BLaER1 (cell line): ENCODE results near the gene CARD9.
"Not testable (repeated sequence)": the region's sequence is repeated elsewhere in the genome, so short reads cannot be mapped to it uniquely, and the experiment has no call there.

ENCODE experiments used
- H3K27ac ChIP-seq: shearing (Covaris generic); formaldehyde crosslinking; 2 replicates; pipeline ENCODE4 v1.8.1; 2022
- H3K27me3 ChIP-seq: shearing (Covaris generic); formaldehyde crosslinking; 2 replicates; pipeline ENCODE4 v1.8.1; 2022
- H3K36me3 ChIP-seq: shearing (Covaris generic); formaldehyde crosslinking; 2 replicates; pipeline ENCODE4 v1.8.1; 2022
- H3K4me1 ChIP-seq: shearing (Covaris generic); formaldehyde crosslinking; 2 replicates; pipeline ENCODE4 v1.8.1; 2022
- H3K4me2 ChIP-seq: shearing (Covaris generic); formaldehyde crosslinking; 2 replicates; pipeline ENCODE4 v1.8.1; 2022
- H3K4me3 ChIP-seq: shearing (Covaris generic); formaldehyde crosslinking; 2 replicates; pipeline ENCODE4 v1.8.1; 2022
- H3K9ac ChIP-seq: shearing (Covaris generic); formaldehyde crosslinking; 2 replicates; pipeline ENCODE4 v1.8.1; 2022
- H3K9me3 ChIP-seq: shearing (Covaris generic); formaldehyde crosslinking; 2 replicates; pipeline ENCODE4 v1.8.1; 2022
- H4K20me1 ChIP-seq: shearing (Covaris generic); formaldehyde crosslinking; 2 replicates; pipeline ENCODE4 v1.8.1; 2022
- Cebpa-rat ChIP-seq: shearing (Covaris generic); IDR thresholded peaks from 2 replicates; pipeline ENCODE4 v1.8.1; 2022

CARD9 gene

DNA sequence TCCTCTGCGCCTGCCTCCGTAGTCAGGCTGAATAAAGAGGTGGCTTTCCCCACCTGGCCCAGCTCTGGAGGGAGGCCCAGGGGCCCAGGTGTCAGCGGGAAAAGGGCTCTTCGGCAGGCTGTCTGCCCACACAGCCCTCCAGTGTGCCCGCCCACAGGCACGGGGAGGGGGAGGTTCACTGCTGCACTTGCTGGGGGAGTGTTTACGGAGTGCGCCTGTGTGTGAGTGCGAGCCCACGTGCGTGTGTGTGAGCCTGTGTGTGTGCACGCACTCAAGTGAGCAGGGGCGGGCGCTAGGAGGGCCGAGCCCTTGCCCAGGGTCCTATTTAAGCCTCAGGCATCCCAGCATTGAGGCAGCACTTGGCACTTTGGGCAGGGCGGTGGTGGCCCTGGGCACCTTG is 20.8 kb downstream of the CARD9 start:
- Histone ChIP-seq H3K4me1 (peaks cover 61% of the 10 kb centered on the region), H3K9me3 (no peaks in the 10 kb centered on the region), H3K4me2 (0 out of 2 replicates have a peak overlapping the region, but pooled peaks have one; percentile 7), H3K9ac (no peak overlapping the region), H3K36me3 (peaks cover 90% of the 10 kb centered on the region), H4K20me1 (peaks cover 91% of the 10 kb centered on the region), H3K27ac (no peak overlapping the region; the same call in 1 of the 2 replicates), H3K4me3 (no peak overlapping the region), H3K27me3 (no peaks in the 10 kb centered on the region)
- TF ChIP-seq Cebpa-rat = no peak

DNA sequence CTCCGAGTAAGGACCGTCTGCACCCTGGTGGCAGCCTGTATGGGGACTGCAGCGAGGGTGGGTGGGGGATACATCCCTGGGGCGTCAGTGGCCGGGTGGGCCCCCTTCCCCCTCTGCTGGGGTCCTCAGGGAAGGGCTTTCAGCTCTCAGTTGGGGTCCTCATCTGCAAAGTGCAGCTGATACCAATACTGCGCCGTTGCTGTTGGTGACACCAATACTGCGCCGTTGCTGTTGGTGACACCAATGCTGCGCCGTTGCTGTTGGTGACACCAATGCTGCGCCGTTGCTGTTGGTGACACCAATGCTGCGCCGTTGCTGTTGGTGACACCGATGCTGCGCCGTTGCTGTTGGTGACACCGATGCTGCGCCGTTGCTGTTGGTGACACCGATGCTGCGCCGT is 21.6 kb downstream of the CARD9 start:
- H3K4me3 ChIP-seq, H3K27me3 ChIP-seq, H3K4me2 ChIP-seq, H3K9ac ChIP-seq, H3K9me3 ChIP-seq: not testable (repeated sequence)
- Histone ChIP-seq H4K20me1 (peaks cover 91% of the 10 kb centered on the region), H3K4me1 (peaks cover 69% of the 10 kb centered on the region), H3K27ac (peak overlapping the region; percentile 13; the same call in 1 of the 2 replicates), H3K36me3 (peaks cover 88% of the 10 kb centered on the region)

DNA sequence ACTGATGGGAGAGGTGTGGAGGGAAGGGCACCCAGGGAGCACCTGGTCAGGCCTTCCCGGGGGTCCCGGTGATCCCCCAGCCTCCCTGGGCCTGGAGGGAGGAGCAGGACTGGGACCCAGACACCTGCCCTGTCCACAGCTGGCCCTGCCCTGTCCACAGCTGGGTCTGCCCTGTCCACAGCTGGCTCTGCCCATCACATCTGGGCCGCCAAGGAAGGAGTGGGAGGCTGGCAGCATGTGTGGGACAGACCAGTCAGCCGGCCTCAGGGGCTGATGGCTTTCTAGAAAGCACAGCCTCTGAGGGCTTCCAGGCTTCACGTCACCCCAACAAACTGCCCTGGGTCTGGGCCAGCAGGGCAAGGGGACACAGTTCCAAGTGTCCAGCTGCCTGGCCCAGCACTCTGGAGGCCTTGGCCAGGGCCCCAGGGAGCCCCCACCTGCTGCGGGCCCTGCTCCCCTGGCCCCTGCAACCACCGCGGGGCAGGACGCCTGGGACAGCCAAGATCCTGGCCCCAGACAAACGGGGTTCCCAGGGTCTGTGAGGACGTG is 22.1 kb downstream of the CARD9 start:
- H4K20me1 ChIP-seq = peaks cover 91% of the 10 kb centered on the region
- H3K36me3 ChIP-seq = peaks cover 88% of the 10 kb centered on the region

DNA sequence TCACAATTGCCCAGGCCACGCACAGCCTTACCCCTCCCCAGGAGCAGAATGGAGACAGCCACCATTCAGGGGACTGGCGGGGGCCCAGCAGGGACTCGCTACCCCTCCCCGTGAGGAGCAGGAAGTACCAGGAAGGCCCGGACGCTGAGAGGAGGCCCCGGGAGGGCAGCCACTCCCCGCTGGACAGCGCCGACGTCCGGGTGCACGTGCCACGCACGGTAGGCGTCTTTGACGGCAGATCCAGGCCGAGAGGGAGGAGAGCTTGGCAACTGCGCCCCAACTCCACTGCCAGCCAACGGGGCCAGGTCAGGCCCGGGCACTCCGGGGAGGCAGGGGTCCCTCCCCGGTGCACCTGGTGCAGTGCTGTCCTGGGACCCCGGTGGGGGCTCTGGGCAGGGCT is 23.9 kb downstream of the CARD9 start:
- TF ChIP-seq Cebpa-rat = no peak

More for the DNA sequence above, 22.1 kb downstream of the CARD9 start:
- no peaks in the 10 kb centered on the region for H3K9me3 ChIP-seq
- no peak overlapping the region for H3K9ac ChIP-seq
- H3K4me2 ChIP-seq = no peak overlapping the region
- no peak overlapping the region for H3K4me3 ChIP-seq
- H3K4me1 ChIP-seq = peaks cover 74% of the 10 kb centered on the region
- no peaks in the 10 kb centered on the region for H3K27me3 ChIP-seq
- H3K27ac ChIP-seq = peak overlapping the region; percentile 13; the same call in 1 of the 2 replicates
- TF ChIP-seq Cebpa-rat = no peak

DNA sequence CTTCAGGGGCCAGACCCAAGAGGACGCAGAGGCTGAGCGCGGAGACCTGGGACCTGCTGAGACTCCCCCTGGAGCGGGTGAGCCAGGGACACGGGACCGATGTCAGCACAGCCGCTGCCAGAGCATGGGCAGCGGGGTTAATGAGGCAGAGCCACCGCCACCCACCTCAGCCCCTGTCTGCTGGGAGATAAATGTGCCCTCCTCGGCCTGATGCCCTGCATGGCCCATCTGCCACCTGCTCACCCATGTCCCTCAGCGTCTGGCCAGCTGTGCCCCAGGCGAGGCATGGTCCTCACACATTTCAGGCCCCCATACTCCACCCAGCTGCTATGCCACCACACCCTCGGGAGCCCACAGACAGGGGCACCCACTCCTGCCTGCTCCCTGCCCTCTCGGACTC is 24.8 kb downstream of the CARD9 start:
- H3K36me3 ChIP-seq = peaks cover 92% of the 10 kb centered on the region
- peak overlapping the region; percentile 57 for H3K27ac ChIP-seq
- peak overlapping the region; percentile 65 for H3K4me2 ChIP-seq
- peaks cover 70% of the 10 kb centered on the region for H3K4me1 ChIP-seq
- H3K9me3 ChIP-seq = no peaks in the 10 kb centered on the region
- H4K20me1 ChIP-seq = peaks cover 95% of the 10 kb centered on the region
- H3K27me3 ChIP-seq = no peaks in the 10 kb centered on the region
- peak overlapping the region; percentile 55; the same call in 1 of the 2 replicates for H3K9ac ChIP-seq
- no peak for TF ChIP-seq Cebpa-rat
- H3K4me3 ChIP-seq = no peak overlapping the region

More for the DNA sequence above, 23.9 kb downstream of the CARD9 start:
- peak overlapping the region; percentile 55; the same call in 1 of the 2 replicates for H3K9ac ChIP-seq
- H3K9me3 ChIP-seq = no peaks in the 10 kb centered on the region
- peaks cover 97% of the 10 kb centered on the region for H4K20me1 ChIP-seq
- H3K4me2 ChIP-seq = peak overlapping the region; percentile 65
- no peaks in the 10 kb centered on the region for H3K27me3 ChIP-seq
- H3K4me1 ChIP-seq = peaks cover 75% of the 10 kb centered on the region
- H3K27ac ChIP-seq = peak overlapping the region; percentile 57
- no peak overlapping the region for H3K4me3 ChIP-seq
- H3K36me3 ChIP-seq = peaks cover 94% of the 10 kb centered on the region

DNA sequence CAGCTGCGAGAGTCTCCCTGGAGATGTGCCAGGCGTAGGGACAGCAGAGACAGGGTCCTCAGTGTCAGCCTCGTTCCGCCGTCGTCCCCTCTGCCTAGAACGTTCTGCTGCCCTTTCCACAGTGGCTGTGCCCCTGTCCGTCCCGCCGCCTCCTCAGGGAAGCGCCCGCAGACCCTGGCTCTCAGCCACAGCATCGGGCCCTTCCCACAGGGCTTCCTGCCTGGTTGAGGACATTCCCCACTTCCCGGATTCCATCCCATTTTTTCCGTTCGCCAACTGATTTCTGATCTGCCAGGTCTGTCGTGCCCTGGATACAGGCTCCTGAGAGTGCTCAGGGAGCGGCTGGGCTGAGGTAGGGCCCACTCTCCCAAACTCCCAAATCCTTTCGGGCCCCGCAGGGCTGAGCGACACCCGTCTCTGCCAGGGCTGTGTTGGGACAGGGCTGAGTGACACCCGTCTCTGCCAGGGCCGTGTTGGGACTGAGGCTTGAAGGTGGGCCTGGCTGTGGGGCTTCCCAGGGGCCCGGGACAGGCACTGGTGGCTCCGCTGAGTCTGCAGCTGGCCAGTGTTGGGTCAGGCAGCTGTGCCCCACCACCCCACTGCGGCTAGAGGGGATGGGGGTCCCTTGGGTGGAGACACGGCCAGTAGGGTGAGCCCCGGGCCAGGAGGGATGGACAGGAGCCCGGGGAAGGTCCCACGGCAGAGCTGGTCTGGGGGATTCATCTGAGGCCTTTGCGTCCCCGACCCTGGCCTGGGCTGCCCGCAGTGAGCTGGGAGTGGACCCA is 25.8 kb downstream of the CARD9 start:
- Histone ChIP-seq H3K27me3 (no peaks in the 10 kb centered on the region), H3K9me3 (no peaks in the 10 kb centered on the region), H3K4me3 (no peak overlapping the region), H3K4me1 (peaks cover 70% of the 10 kb centered on the region), H4K20me1 (peaks cover 95% of the 10 kb centered on the region), H3K27ac (peak overlapping the region; percentile 57), H3K36me3 (peaks cover 90% of the 10 kb centered on the region), H3K4me2 (peak overlapping the region; percentile 65), H3K9ac (peak overlapping the region; percentile 48)
- no peak for TF ChIP-seq Cebpa-rat

DNA sequence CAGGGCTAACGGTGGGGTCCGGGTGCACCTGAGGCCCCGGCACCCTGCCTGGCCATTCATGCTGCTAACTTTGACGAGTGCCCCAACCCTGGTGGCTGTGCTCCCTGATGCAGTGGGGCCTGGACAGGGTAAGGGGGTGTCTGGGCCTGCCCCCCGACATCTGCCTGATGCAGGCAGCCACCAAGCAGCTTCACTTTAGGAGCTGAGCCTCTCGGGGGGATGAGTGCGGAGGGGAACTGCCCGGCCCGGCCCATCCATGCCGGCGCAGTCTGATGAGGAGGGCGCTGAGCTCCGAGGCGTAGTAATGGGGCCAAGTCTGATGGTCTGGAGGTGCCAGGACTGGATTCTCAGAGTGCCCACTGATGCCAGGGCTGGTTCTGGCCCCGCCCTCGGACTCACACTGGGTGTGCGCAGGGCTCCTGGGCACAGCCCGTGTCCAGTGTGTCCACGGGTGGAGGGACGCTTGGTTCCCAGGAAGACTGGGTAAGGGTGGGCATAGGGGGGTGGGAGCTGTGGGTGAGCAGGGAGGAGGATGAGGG is 26.5 kb downstream of the CARD9 start:
- no peak for TF ChIP-seq Cebpa-rat
- Histone ChIP-seq H3K27me3 (no peaks in the 10 kb centered on the region), H3K36me3 (peaks cover 89% of the 10 kb centered on the region), H3K27ac (no peak overlapping the region), H3K4me1 (peaks cover 73% of the 10 kb centered on the region), H3K9me3 (no peaks in the 10 kb centered on the region), H3K9ac (peak overlapping the region; percentile 41; the same call in 1 of the 2 replicates), H3K4me2 (no peak overlapping the region), H4K20me1 (peaks cover 97% of the 10 kb centered on the region), H3K4me3 (no peak overlapping the region)

DNA sequence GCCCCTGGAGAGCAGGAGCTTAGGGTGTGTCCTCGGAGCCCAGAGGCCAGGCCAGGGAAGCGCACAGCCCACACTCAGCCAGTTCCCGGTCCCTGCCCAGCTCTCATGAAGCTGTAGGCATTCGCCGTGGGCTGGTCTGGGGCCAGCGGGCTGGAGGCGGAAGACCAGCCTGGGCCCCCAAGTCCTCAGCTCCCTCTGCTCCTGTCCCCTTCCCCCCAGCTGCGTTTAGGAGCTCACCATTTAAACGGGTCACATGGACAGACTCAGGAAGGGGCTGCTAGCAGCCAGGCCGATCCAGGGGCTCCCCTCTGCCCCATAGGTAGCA is 27.4 kb downstream of the CARD9 start:
- Histone ChIP-seq H4K20me1 (peaks cover 98% of the 10 kb centered on the region), H3K27me3 (no peaks in the 10 kb centered on the region), H3K4me3 (no peak overlapping the region), H3K4me1 (peaks cover 78% of the 10 kb centered on the region), H3K36me3 (peaks cover 89% of the 10 kb centered on the region), H3K27ac (peak overlapping the region; percentile 30; the same call in 1 of the 2 replicates), H3K9ac (no peak overlapping the region), H3K4me2 (no peak overlapping the region), H3K9me3 (no peaks in the 10 kb centered on the region)
- no peak for TF ChIP-seq Cebpa-rat

DNA sequence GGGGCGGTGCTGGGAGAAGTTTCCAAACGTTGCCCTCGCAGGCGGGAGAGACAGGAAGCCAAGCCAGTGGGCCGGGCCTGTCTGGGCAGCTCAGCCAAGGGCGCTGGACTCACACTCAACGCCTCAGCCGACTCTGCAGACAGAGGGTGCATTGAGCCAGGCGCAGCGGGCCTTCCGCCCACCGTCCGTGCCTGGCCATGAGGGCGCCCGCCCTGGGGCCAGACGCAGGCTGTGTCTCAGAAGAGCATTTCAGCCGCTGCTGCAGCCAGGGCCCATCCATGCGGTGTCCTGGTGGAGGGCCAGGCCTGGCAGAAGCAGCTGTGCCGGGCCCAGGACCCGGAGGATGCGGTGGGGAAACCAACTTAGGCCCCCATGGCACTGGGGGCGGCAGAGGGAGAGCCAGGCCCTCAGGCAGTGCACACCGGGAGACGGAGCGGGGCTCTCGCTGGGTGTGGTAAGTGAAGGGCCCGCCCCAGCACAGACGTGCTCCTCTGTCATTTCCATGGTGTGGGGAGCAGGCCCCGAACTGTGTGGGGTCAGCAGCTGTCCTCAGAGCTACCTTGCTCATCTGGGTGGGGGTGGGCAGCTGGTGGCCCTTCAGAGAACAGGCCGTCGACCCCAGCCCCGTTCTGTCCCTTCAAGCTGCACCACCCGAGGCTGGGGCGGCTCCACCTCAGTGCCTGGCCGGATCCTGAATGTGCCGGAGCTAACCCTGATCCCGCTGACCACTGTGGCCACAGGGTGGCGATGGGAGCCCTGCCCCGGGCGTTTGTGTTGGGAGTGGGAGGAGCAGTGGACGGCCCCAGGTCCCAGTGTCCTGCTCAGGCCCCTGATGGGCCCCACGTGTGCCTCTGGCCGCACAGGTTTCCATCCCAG is 27.9 kb downstream of the CARD9 start:
- Histone ChIP-seq H3K4me3 (no peak overlapping the region), H3K9me3 (no peaks in the 10 kb centered on the region), H4K20me1 (peaks cover 98% of the 10 kb centered on the region), H3K4me2 (no peak overlapping the region), H3K9ac (no peak overlapping the region), H3K27ac (0 out of 2 replicates have a peak overlapping the region, but pooled peaks have one; percentile 30), H3K27me3 (no peaks in the 10 kb centered on the region), H3K4me1 (peaks cover 78% of the 10 kb centered on the region), H3K36me3 (peaks cover 89% of the 10 kb centered on the region)
- no peak for TF ChIP-seq Cebpa-rat
